SK-N-SH (cell line): Measurements from ENCODE around the gene ITGB6. TPM values are rescaled to one million over a fixed set of nuclear protein-coding genes. Genes with fewer than 3 reads are reported as not detected.

Experiments
- CTCF ChIA-PET: fragments of 300-600, 350-600 bp; formaldehyde crosslinking; extraction: SDS; loops from one replicate; lab custom pipeline; 2021; lab: Yijun Ruan, JAX
- POLR2A ChIA-PET: fragments of 350-600 bp; sonication (Branson Sonifier 250); formaldehyde crosslinking; extraction: SDS; loops from one replicate; lab custom pipeline; 2020; ENCODE audit warnings: antibody characterized with exemption, inconsistent platforms; lab: Yijun Ruan, JAX
- DNase-seq: peaks from one replicate; pipeline ENCODE4 v3.0.0; 2012
- H2AFZ ChIP-seq: fragments of 200-600 bp; sonication (generic); 2 replicates; pipeline ENCODE4 v1.8.1; 2016; ENCODE audit warnings: antibody characterized with exemption, mild to moderate bottlenecking, low read depth
- H3F3A ChIP-seq: fragments of 200-600 bp; sonication (generic); replicated peaks from 2 replicates; pipeline ENCODE3; 2016; ENCODE audit warnings: antibody characterized with exemption, mild to moderate bottlenecking; ENCODE audit not compliant: insufficient read depth
- H3K27ac ChIP-seq, 2 experiments: fragments of 200-500 bp in 1 of 2; fragments of 200-600 bp in 1 of 2; sonication (Bioruptor generic) in 1 of 2; sonication (generic), shearing (Covaris generic) in 1 of 2; 2 replicates each; pipeline versions ENCODE4 v1.5.1 to v1.6.1; 2014 to 2016; ENCODE audit warnings: low read depth in 2 of 2, inconsistent platforms in 1 of 2, low read length in 1 of 2, mild to moderate bottlenecking in 1 of 2, mixed read lengths in 1 of 2
- H3K27me3 ChIP-seq: fragments of 200-600 bp; sonication (generic), shearing (Covaris generic); 2 replicates; pipeline ENCODE4 v1.6.1; 2016; ENCODE audit warnings: mixed run types; ENCODE audit not compliant: insufficient read depth
- H3K36me3 ChIP-seq, 2 experiments: fragments of 200-500 bp in 1 of 2; fragments of 200-600 bp in 1 of 2; sonication (Bioruptor generic) in 1 of 2; sonication (generic) in 1 of 2; replicated peaks in 1 of 2; 2 replicates each; pipeline versions ENCODE3 to v1.5.1; 2014 to 2016; ENCODE audit warnings: low read length in 1 of 2, mild to moderate bottlenecking in 1 of 2; ENCODE audit not compliant: insufficient read depth in 2 of 2, control insufficient read depth in 1 of 2
- H3K4me1 ChIP-seq, 2 experiments: fragments of 200-500 bp in 1 of 2; fragments of 200-600 bp in 1 of 2; sonication (Bioruptor generic) in 1 of 2; sonication (generic), shearing (Covaris generic) in 1 of 2; 2 replicates each; pipeline versions ENCODE4 v1.5.1 to v1.6.1; 2014 to 2016; ENCODE audit warnings: low read depth in 1 of 2, low read length in 1 of 2, mixed run types in 1 of 2; ENCODE audit not compliant: insufficient read depth in 2 of 2, control insufficient read depth in 1 of 2
- H3K4me2 ChIP-seq: fragments of 200-600 bp; sonication (generic), shearing (Covaris generic); 2 replicates; pipeline ENCODE4 v1.6.1; 2017; ENCODE audit warnings: mixed run types
- H3K4me3 ChIP-seq, 2 experiments: fragments of 200-500 bp in 1 of 2; fragments of 200-600 bp in 1 of 2; sonication (Bioruptor generic) in 1 of 2; sonication (generic), shearing (Covaris generic) in 1 of 2; 2 replicates each; pipeline versions ENCODE4 v1.5.1 to v1.8.1; 2014 to 2016; ENCODE audit warnings: low read depth in 2 of 2, inconsistent platforms in 1 of 2, low read length in 1 of 2, mild to moderate bottlenecking in 1 of 2, mixed read lengths in 1 of 2, moderate library complexity in 1 of 2
- H3K79me2 ChIP-seq: fragments of 200-600 bp; sonication (generic); 2 replicates; pipeline ENCODE4 v1.8.1; 2017; ENCODE audit warnings: mild to moderate bottlenecking; ENCODE audit not compliant: insufficient read depth
- H3K9ac ChIP-seq: fragments of 200-600 bp; sonication (generic); 2 replicates; pipeline ENCODE4 v1.6.1; 2017; ENCODE audit warnings: mixed run types
- H3K9me2 ChIP-seq: fragments of 200-600 bp; sonication (generic); 2 replicates; pipeline ENCODE4 v1.6.1; 2017; ENCODE audit warnings: mixed run types
- H3K9me3 ChIP-seq: fragments of 200-600 bp; sonication (generic); 2 replicates; pipeline ENCODE4 v1.6.1; 2017; ENCODE audit warnings: mixed run types, mild to moderate bottlenecking, moderate library complexity
- H4K20me1 ChIP-seq: fragments of 200-600 bp; sonication (generic); 2 replicates; pipeline ENCODE4 v1.6.1; 2017; ENCODE audit warnings: mild to moderate bottlenecking, mixed run types; ENCODE audit not compliant: insufficient read depth
- CTCF ChIP-seq: fragments of 200-600 bp; sonication (generic); IDR thresholded peaks from 2 replicates; pipeline ENCODE4 v1.6.1; 2017; ENCODE audit warnings: antibody characterized with exemption, mild to moderate bottlenecking, moderate library complexity
- ELF1 ChIP-seq: IDR thresholded peaks from 2 replicates; pipeline ENCODE4 v1.4.0; 2012
- FOSL2 ChIP-seq: IDR thresholded peaks from 2 replicates; pipeline ENCODE4 v1.4.0; 2012; ENCODE audit warnings: low read depth, mild to moderate bottlenecking, moderate library complexity, borderline replicate concordance
- MEF2A ChIP-seq: IDR thresholded peaks from 2 replicates; pipeline ENCODE4 v1.4.0; 2012; ENCODE audit warnings: low read depth, borderline replicate concordance
- MXI1 ChIP-seq: IDR thresholded peaks from 2 replicates; pipeline ENCODE4 v1.6.1; 2012; ENCODE audit warnings: mild to moderate bottlenecking, low read depth, low read length, improper control_type of control experiment
- REST ChIP-seq: IDR thresholded peaks from 2 replicates; pipeline ENCODE4 v1.6.1; 2012; ENCODE audit warnings: mild to moderate bottlenecking, low read depth, low read length, moderate library complexity
- RFX5 ChIP-seq: IDR thresholded peaks from 2 replicates; pipeline ENCODE4 v1.6.1; 2012; ENCODE audit warnings: mild to moderate bottlenecking, improper control_type of control experiment, low read length
- SIN3A ChIP-seq: IDR thresholded peaks from 2 replicates; pipeline ENCODE4 v1.6.1; 2012; ENCODE audit warnings: low read depth, mild to moderate bottlenecking, low read length, moderate library complexity, borderline replicate concordance
- TEAD4 ChIP-seq: IDR thresholded peaks from 2 replicates; pipeline ENCODE4 v1.4.0; 2012; ENCODE audit warnings: mild to moderate bottlenecking, borderline replicate concordance; ENCODE audit not compliant: insufficient read depth
- USF2 ChIP-seq: fragments of 150-350 bp; IDR thresholded peaks from 2 replicates; pipeline ENCODE4 v1.6.1; 2017; ENCODE audit warnings: antibody characterized with exemption, low read length, low read depth, borderline replicate concordance
- YY1 ChIP-seq: IDR thresholded peaks from 2 replicates; pipeline ENCODE4 v1.4.0; 2012; ENCODE audit warnings: low read depth, mild to moderate bottlenecking
- ZBTB33 ChIP-seq: IDR thresholded peaks from 2 replicates; pipeline ENCODE4 v1.4.0; 2012; ENCODE audit warnings: low read depth, borderline replicate concordance
- WGBS: methylation state at CpG from one replicate; pipeline ENCODE4 v1.1.6; 2017; ENCODE audit warnings: low lambda C conversion rate; 5-methylcytosine and 5-hydroxymethylcytosine counted together
- polyA plus RNA-seq, 3 experiments: library from polyadenylated mRNA; depleted of rRNA; stranded (reverse); fragments of >200 nt; gene quantifications; 2 replicates each; pipeline ENCODE4 v1.2.3, GENCODE V29; 2012
- TF ChIP-seq, protein P1 (sequence below): fragments of 150-350 bp; IDR thresholded peaks from 2 replicates; pipeline ENCODE4 v1.6.1; 2016; ENCODE audit warnings: mild to moderate bottlenecking, low read depth, low read length
- TF ChIP-seq, protein P2 (sequence below): IDR thresholded peaks from 2 replicates; pipeline ENCODE4 v1.4.0; 2012; ENCODE audit warnings: low read depth, borderline replicate concordance

ITGB6 gene
- polyA plus RNA-seq, 1 of the 3 experiments (the other 2 are of a cell fraction) = 0.10 TPM

- H4K20me1 ChIP-seq = no peaks in the 10 kb centered on the region
- POLR2A ChIA-PET = no interaction called here
- TF ChIP-seq MXI1 (no peak), FOSL2 (no peak), CTCF (no peak), TEAD4 (no peak), ZBTB33 (no peak), USF2 (no peak), ELF1 (no peak), REST (no peak), RFX5 (no peak), YY1 (no peak), MEF2A (no peak), SIN3A (no peak)
- TF ChIP-seq, protein P1, sequence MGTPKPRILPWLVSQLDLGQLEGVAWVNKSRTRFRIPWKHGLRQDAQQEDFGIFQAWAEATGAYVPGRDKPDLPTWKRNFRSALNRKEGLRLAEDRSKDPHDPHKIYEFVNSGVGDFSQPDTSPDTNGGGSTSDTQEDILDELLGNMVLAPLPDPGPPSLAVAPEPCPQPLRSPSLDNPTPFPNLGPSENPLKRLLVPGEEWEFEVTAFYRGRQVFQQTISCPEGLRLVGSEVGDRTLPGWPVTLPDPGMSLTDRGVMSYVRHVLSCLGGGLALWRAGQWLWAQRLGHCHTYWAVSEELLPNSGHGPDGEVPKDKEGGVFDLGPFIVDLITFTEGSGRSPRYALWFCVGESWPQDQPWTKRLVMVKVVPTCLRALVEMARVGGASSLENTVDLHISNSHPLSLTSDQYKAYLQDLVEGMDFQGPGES = no peak
- TF ChIP-seq, protein P2, sequence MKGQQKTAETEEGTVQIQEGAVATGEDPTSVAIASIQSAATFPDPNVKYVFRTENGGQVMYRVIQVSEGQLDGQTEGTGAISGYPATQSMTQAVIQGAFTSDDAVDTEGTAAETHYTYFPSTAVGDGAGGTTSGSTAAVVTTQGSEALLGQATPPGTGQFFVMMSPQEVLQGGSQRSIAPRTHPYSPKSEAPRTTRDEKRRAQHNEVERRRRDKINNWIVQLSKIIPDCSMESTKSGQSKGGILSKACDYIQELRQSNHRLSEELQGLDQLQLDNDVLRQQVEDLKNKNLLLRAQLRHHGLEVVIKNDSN = no peak
- TF ChIP-seq, all 33 proteins: peak for 0
- no peaks in the 10 kb centered on the region for H3K36me3 ChIP-seq
- 66% methylated on average over 3 of the region's 3 CpGs for WGBS
- no peak overlapping the region for H3K4me3 ChIP-seq
- DNase-seq = no peak
- H3K9me3 ChIP-seq = no peaks in the 10 kb centered on the region
- H3F3A ChIP-seq = peaks cover 35% of the 10 kb centered on the region
- H3K27me3 ChIP-seq = no peaks in the 10 kb centered on the region
- peak overlapping the region; percentile 96 to 98 for H3K27ac ChIP-seq
- peaks cover 38 to 74% of the 10 kb centered on the region in 2 experiments for H3K4me1 ChIP-seq
- CTCF ChIA-PET = interaction anchor here (1.2 to 1.8 kb wide), 3 partner anchors 28 to 747 kb away, joined by 4 read pairs; no protein-coding TSS in a partner anchor
- H2AFZ ChIP-seq = no peak overlapping the region
- H3K79me2 ChIP-seq = no peaks in the 10 kb centered on the region
- H3K9ac ChIP-seq = peak overlapping the region; percentile 50; the same call in 1 of the 2 replicates
- peak overlapping the region; percentile 45 for H3K4me2 ChIP-seq
- no peaks in the 10 kb centered on the region for H3K9me2 ChIP-seq
Observed at GRCh38 chr2:160223560-160223959, 23.5 kb upstream of the ITGB6 start.
